ENCODE measurements around the gene NRG3.

DNA sequence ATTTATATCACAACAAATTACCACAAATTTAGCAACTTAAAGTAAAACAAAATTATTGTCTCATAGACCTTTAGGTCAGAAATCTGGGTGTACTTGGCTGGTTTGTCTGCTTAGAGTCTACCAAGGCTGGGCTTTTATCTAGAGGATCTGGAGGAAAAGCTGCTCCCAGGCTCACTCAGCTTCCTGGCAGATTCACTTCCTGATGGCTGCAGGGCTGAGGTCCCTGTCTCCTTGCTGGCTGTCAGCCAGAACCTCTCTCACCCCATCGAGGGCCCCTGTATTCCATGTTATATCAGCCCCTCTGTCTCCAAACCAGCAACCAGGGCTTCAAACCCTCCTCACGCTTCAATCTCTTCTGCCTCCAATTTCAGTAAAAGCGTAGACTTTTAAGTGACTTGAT lies 734.9 kb downstream of the NRG3 start:
- TF ChIP-seq CHD1 (IDR thresholded peaks at IDR 0.05; ENCODE audit: low read depth, low read length), result no peak
- TF ChIP-seq CEBPB (IDR thresholded peaks at IDR 0.05; ENCODE audit: low read depth, low read length), result no peak
- TF ChIP-seq, protein P1, sequence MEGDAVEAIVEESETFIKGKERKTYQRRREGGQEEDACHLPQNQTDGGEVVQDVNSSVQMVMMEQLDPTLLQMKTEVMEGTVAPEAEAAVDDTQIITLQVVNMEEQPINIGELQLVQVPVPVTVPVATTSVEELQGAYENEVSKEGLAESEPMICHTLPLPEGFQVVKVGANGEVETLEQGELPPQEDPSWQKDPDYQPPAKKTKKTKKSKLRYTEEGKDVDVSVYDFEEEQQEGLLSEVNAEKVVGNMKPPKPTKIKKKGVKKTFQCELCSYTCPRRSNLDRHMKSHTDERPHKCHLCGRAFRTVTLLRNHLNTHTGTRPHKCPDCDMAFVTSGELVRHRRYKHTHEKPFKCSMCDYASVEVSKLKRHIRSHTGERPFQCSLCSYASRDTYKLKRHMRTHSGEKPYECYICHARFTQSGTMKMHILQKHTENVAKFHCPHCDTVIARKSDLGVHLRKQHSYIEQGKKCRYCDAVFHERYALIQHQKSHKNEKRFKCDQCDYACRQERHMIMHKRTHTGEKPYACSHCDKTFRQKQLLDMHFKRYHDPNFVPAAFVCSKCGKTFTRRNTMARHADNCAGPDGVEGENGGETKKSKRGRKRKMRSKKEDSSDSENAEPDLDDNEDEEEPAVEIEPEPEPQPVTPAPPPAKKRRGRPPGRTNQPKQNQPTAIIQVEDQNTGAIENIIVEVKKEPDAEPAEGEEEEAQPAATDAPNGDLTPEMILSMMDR (conservative IDR thresholded peaks at IDR 0.05; ENCODE audit: low read depth, low read length), result no peak
- no peak for TF ChIP-seq BHLHE40 (IDR thresholded peaks at IDR 0.05; ENCODE audit: low read depth, low read length)
- TF ChIP-seq RAD21 (IDR thresholded peaks at IDR 0.05; ENCODE audit: low read length), result no peak
- no peak for TF ChIP-seq SMC3 (IDR thresholded peaks at IDR 0.05; ENCODE audit: low read depth, low read length)
- TF ChIP-seq POLR2A (IDR thresholded peaks at IDR 0.05; ENCODE audit: low read depth, low read length), result no peak
- no peak for TF ChIP-seq MAFK (IDR thresholded peaks at IDR 0.05; ENCODE audit: low read depth, low read length)

Measured in IMR-90 (cell line).